Stimulated activated CD8-positive, alpha-beta memory T cell treated with anti-CD3 and anti-CD28 coated beads, Interleukin-15, amount 100 ng/mL, for 1 hour (primary cell): ENCODE data around the gene NADK2.

Experiments used
- DNase-seq: peaks from one replicate; pipeline ENCODE4 v3.0.0-alpha.2; 2020; ENCODE audit warnings: low read depth

NADK2 gene

DNA sequence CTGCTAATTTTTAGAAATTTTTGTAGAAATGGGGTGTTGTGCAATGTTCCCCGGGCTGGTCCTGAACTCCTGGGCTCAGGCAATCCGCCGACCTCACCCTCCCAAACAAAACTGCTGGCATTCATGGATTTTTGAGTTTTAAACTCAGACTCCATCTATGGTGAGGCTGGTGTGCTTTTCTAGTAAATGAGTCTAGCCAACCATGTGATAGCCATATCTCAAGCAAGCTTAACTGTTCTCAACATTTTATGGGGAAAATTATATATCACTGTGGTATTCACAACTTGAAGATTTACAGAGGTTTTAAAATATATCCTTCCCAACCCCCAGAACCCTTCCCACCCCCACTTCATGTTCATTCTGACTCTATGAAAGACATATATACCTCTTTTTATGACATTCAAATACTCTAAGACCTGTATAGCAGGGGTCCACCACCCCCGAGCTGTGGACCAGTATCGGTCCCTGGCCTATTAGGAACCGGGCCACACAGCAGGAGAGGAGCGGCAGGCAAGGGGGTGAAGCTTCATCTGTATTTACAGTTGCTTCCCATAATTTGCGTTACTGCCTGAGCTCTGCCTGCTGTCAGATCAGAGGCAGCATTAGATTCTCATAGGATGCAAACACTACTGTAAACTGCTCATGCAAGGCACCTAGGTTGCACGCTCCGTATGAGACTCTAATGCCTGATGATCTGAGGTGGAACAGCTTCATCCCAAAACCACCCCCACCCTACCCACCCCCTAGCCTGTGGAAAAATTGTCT, 4.5 kb upstream of the NADK2 start:
- DNase-seq, result no peak

DNA sequence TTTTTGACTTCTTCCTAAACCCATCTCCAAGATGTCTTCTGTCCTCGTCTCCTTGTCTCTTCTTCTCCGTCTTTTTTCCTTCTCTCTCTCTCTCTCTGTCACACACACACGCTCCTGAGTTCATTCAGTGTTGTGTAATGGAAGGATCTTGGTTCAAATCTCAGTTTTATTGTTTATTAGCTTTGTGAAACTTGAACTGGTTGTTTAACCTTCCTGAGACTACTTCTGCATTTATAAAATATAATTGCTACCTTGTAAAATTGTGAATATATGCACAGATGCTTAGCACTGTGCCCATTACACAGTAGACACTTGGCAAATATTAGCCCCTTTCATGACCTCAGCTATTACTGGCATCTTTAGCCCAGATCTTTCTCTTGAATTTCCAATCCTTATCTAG, 2.4 kb upstream of the NADK2 start:
- DNase-seq, result no peak

DNA sequence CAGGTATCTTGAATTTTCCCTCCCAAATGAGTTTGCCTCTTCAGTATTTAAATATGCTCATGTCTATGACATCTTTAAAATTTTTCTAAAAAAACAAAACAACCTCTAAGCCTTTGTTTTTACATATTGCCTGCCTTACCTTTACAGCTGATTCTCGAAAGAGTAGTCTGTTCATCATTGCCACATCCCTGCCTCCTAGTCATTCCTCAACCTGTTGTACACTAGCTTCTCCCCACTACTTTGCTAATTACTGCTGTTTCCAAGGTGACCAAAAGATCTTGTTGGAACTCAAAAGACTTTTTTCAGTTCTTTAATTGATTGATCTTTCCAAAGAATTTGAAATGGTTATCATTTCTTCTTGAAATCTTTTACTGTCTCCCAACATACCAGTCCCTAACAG, 1.9 kb upstream of the NADK2 start:
- no peak for DNase-seq

GRCh38 chr5:36242534-36243485, 1.1 kb upstream of the NADK2 start:
- DNase-seq, result no peak

GRCh38 chr5:36240779-36241630, 720 bp downstream of the NADK2 start:
- peak; percentile 4 for DNase-seq

- no peak for DNase-seq
Observed at GRCh38 chr5:36239370-36240293, 2.1 kb downstream of the NADK2 start.

DNA sequence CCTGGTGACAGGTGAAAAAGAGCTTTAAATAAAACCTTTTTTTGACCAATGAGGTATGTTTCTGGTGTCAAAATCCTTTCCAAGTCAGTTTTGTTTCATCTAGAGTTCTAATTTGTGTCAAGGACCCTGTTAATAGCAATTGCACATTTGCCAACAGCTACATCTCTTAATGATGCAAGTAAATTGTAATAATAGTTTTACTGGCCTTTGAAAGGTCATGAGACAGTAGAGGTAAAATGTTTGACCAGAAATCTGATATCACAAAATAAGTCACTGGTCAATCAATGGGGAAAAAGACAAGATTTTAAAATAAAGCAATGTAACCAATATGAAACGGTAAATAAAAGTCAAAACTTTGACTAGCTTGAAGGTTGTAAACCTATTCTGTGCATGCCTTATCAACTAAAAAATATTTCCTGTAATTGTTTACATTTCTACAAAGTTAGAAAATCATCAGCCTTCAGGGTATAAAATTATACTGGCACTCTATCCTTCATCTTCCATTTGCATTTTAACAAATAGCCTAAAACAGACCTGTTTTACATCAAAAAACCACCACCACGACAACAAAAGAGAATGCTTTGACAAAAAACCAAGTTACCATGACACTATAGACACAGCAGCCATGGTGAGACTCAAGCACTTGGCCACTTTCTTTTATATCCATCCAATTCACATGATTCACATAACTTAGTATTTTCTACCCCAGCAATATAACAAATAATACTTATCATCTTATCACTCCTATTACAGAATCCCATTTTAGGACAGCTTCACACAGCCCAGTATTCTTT, 3.0 kb downstream of the NADK2 start:
- DNase-seq, result no peak

GRCh38 chr5:36237751-36238150, 4.0 kb downstream of the NADK2 start:
- no peak for DNase-seq

DNA sequence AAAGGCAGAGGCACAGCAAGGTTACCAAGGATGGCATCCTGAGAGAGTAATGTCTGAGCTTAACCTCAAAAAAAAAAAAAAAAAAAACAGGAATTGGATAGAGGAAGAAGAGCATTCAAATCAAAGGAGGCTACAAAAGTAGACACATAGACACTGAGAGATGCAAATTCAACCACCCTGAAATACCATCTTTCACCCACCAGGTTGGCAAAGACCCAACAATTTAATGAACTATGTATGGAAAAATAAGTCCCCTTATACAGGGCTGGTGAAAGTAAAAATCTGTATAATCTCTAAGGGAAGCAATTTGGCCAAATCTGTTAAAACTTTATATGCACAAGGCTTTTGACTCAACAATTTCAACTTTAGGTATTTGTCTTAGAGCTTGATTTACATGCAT, 4.9 kb downstream of the NADK2 start:
- DNase-seq, result no peak

DNA sequence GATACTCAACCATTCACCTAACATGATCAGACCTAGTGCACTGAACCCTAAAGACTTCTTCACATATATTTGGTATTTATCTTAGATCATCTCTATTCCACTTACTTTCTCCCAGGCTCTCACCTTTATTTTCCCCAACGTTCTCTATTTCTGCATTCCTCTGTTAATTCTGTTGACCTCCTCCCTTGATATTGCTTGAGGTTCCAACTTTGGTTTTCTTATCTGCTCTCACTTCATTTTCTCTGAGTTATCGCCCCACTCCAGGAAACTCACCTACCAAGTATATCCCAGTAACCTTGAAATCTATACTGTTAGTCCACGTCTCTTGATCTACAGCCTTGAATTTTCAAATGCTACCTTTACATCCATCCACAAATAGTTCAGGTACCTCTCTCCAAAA, 9.2 kb downstream of the NADK2 start:
- DNase-seq, result no peak

DNA sequence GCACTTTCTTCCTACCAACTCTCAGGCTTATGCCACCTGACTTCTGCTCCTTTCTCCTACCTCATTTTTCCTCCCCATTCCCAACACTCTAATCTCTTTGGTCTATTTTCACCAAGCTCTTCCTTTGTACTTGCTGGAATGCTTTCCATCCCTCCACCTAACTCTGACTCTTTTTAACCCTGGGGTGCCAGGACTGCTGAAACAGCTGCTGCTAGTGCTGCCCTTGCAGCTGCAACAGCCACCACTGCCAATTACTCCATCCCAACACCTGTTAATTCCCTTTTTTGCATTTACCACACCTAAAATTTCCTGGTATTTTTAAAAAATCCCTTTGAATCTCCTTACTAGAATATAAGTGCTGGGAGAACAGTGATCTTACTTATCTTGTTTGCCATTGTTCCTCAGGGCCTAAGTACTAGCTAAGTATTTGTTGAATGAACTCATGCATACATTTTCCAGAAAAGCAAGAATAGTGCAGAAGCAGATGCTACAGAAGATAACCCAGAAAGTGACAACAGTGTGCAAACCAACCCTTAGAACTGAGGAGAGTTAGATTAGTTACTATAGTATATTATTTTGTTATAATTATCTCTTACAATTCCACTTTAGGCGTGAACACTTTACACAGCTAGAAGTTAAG, 11.5 kb downstream of the NADK2 start:
- DNase-seq, result no peak

DNA sequence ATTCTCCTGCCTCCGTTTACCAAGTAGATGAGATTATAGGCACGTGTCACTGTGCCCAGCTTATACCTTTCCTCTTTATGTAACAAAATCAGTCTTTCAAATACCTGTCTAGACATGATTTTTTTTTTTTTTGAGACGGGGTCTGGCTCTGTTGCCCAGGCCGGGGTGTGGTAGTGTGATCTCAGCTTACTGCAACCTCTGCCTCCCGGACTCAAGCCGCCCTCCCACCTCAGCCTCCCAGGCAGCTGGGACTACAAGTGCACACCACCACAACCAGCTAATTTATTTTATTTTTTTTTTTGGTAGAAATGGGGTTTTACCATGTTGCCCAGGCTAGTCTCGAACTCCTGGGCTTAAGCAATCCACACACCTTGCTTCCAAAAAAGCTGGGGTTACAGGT, 13.2 kb downstream of the NADK2 start:
- DNase-seq, result no peak

DNA sequence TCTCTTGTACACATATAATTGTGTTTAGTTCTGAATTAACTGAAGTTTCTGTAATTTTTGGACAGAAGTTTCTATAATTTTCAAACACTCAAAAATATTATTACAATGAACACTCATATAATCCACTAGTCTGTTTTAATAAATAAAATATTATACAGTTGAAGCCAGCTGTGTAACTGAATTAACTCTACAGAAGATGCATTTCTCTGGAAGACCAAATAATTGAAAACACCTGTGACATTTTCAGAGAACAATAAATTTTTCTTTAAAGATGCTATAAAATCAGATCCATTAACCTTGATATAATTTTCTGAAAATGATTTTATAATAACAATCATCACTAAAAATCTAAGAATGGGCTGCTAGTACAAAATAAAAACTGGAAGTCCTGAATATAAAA, 14.7 kb downstream of the NADK2 start:
- no peak for DNase-seq

GRCh38 chr5:36222620-36223019, 19.1 kb downstream of the NADK2 start:
- DNase-seq, result no peak

DNA sequence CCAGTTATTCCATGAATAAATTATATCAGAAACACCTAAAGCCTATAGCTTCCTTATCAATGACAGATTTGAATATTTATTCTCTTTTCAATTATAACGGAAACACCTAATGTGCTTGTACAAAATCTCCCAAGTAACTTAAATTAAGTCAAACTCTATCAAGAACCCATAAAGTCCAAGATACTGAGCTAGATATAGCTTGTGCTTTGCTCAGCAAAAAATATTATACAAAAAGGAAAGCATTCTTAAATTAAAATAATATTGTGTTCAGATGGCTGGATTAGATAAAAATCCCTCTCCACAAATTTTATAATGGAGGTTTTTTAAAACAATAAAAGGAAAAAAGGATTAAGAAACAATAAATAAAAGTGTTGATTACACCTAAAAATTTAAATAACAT, 23.7 kb downstream of the NADK2 start:
- DNase-seq, result no peak

- DNase-seq, result no peak
Observed at GRCh38 chr5:36217567-36217966, 24.2 kb downstream of the NADK2 start.

GRCh38 chr5:36215910-36216309, 25.8 kb downstream of the NADK2 start:
- no peak for DNase-seq

DNA sequence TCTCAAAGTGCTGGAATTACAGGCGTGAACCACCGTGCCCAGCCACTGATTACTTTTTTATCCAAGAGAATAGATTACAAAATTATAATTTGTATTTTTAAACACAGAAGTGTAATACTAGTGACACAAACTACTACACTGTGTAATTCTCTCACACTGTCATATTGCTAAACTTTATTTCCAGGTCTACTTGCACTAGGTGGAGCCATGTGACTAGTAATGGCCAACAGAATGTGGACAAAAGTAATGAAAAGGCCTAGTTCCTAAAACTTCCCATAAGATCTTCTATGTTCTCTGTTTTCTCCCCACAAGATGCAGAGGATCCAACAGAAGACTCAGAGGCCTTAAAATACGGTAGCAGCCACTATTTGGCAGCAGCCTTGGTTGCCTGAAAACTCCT, 27.3 kb downstream of the NADK2 start:
- no peak for DNase-seq

DNA sequence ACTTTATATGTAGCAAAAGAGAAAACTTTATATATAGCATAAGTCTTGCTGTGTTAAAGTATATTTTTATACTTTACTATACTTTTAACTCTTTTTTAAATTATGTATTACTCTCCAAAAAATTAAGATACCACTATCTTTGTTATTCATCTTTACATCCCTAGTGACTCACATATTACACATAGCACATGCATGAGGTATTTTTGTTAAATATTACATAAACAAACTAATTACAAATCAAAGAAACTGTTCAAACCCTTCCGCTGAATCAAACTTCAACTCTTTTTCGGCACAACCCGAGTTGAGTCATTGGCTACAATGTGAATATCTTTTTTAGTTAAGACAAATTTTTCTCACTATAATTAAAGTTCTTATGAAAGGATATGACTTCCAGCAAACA, 32.1 kb downstream of the NADK2 start:
- no peak for DNase-seq

- DNase-seq, result no peak
Observed at GRCh38 chr5:36208786-36209185, 32.9 kb downstream of the NADK2 start.
